GM23338 (cell line): Measurements from ENCODE around the gene PLPP7. TPM values are rescaled to one million over a fixed set of nuclear protein-coding genes. Genes with fewer than 3 reads are reported as not detected.

Source experiments
- ATAC-seq: fragments of 200-7000 bp; cut with Tn5 transposase; 3 replicates; pipeline ENCODE4 v1.9.1; 2020
- DNase-seq: peaks from one replicate; pipeline ENCODE4 v3.0.0-alpha.2; 2015; ENCODE audit warnings: low spot score
- H2AFZ ChIP-seq: fragments of 200-600 bp; sonication (generic); 2 replicates; pipeline ENCODE4 v1.8.0; 2016; ENCODE audit warnings: antibody characterized with exemption, mild to moderate bottlenecking, moderate library complexity
- H3F3A ChIP-seq: fragments of 200-600 bp; sonication (generic); replicated peaks from 2 replicates; pipeline ENCODE4 v1.8.0; 2017; ENCODE audit warnings: antibody characterized with exemption, mixed run types, low read depth
- H3K27ac ChIP-seq: fragments of 200-600 bp; sonication (generic); 2 replicates; pipeline ENCODE4 v1.6.1; 2016; ENCODE audit warnings: low read depth
- H3K27me3 ChIP-seq: fragments of 200-600 bp; sonication (generic); 2 replicates; pipeline ENCODE4 v1.8.0; 2016; ENCODE audit warnings: mild to moderate bottlenecking, mixed run types, moderate library complexity; ENCODE audit not compliant: insufficient read depth
- H3K36me3 ChIP-seq: fragments of 200-600 bp; sonication (generic); 2 replicates; pipeline ENCODE4 v1.8.0; 2016; ENCODE audit warnings: mild to moderate bottlenecking; ENCODE audit not compliant: insufficient read depth
- H3K4me1 ChIP-seq: fragments of 200-600 bp; sonication (generic); 2 replicates; pipeline ENCODE4 v1.8.0; 2016; ENCODE audit warnings: mild to moderate bottlenecking, moderate library complexity; ENCODE audit not compliant: insufficient read depth
- H3K4me2 ChIP-seq: fragments of 200-600 bp; sonication (generic); 2 replicates; pipeline ENCODE4 v1.7.1; 2017; ENCODE audit warnings: mixed run types
- H3K4me3 ChIP-seq: fragments of 200-600 bp; sonication (generic); 2 replicates; pipeline ENCODE4 v1.6.1; 2016; ENCODE audit warnings: mixed run types
- H3K79me2 ChIP-seq: fragments of 200-600 bp; sonication (generic); replicated peaks from 2 replicates; pipeline ENCODE4 v1.8.0; 2017; ENCODE audit warnings: mild to moderate bottlenecking; ENCODE audit not compliant: insufficient read depth
- H3K9me2 ChIP-seq: fragments of 200-600 bp; sonication (generic); 2 replicates; pipeline ENCODE4 v1.8.0; 2017; ENCODE audit not compliant: insufficient read depth
- H4K20me1 ChIP-seq: fragments of 200-600 bp; sonication (generic); replicated peaks from 2 replicates; pipeline ENCODE4 v1.8.0; 2017; ENCODE audit warnings: mild to moderate bottlenecking; ENCODE audit not compliant: insufficient read depth
- H3K27ac Mint-ChIP-seq: 2 replicates; pipeline ENCODE4 v1.8.0; 2020; ENCODE audit warnings: inconsistent platforms, mild to moderate bottlenecking, moderate library complexity, mixed read lengths
- H3K27me3 Mint-ChIP-seq: 3 replicates; pipeline ENCODE4 v1.8.0; 2022; ENCODE audit warnings: low read depth, mild to moderate bottlenecking, moderate library complexity, mixed read lengths, inconsistent platforms; ENCODE audit not compliant: insufficient read depth, poor library complexity
- H3K36me3 Mint-ChIP-seq: 3 replicates; pipeline ENCODE4 v1.8.0; 2021; ENCODE audit warnings: low read depth, mild to moderate bottlenecking, inconsistent platforms, moderate library complexity, mixed read lengths
- H3K4me1 Mint-ChIP-seq: 3 replicates; pipeline ENCODE4 v1.8.0; 2020; ENCODE audit warnings: mild to moderate bottlenecking, inconsistent platforms, mixed read lengths
- H3K4me3 Mint-ChIP-seq: 3 replicates; pipeline ENCODE4 v1.8.0; 2021; ENCODE audit warnings: moderate library complexity, mild to moderate bottlenecking, inconsistent platforms, mixed read lengths
- H3K9me3 Mint-ChIP-seq: 3 replicates; pipeline ENCODE4 v1.8.0; 2020; ENCODE audit warnings: moderate library complexity, mild to moderate bottlenecking, inconsistent platforms, mixed read lengths
- CTCF ChIP-seq, 2 experiments: fragments of 200-600 bp in 1 of 2; sonication (generic) in 1 of 2; conservative IDR thresholded peaks; 2 replicates each; pipeline versions ENCODE4 v1.5.1 to v1.6.1; 2016 to 2017; ENCODE audit warnings: antibody characterized with exemption in 2 of 2, low read depth in 2 of 2, mild to moderate bottlenecking in 2 of 2, moderate library complexity in 1 of 2
- EZH2 ChIP-seq: fragments of 200-600 bp; sonication (generic); IDR thresholded peaks from one replicate; pipeline ENCODE4 v1.8.0; 2017; ENCODE audit warnings: antibody characterized with exemption, mild to moderate bottlenecking, low read depth; ENCODE audit not compliant: unreplicated experiment
- EZH2phosphoT487 ChIP-seq: fragments of 200-600 bp; sonication (generic); IDR thresholded peaks from one replicate; pipeline ENCODE4 v1.8.1; 2018; ENCODE audit warnings: antibody characterized with exemption; ENCODE audit not compliant: unreplicated experiment
- JUNB ChIP-seq: IDR thresholded peaks from one replicate; pipeline ENCODE4 v1.6.1; 2016; ENCODE audit warnings: antibody characterized with exemption; ENCODE audit not compliant: unreplicated experiment
- NANOG ChIP-seq: IDR thresholded peaks from 2 replicates; pipeline ENCODE4 v1.6.1; 2016; ENCODE audit warnings: antibody characterized with exemption, borderline replicate concordance
- POLR2AphosphoS5 ChIP-seq: IDR thresholded peaks from 2 replicates; pipeline ENCODE4 v1.6.1; 2016; ENCODE audit warnings: antibody characterized with exemption, low read depth
- STAT1 ChIP-seq: IDR thresholded peaks from one replicate; pipeline ENCODE4 v1.6.1; 2016; ENCODE audit warnings: antibody characterized with exemption; ENCODE audit not compliant: unreplicated experiment
- ZNF114 ChIP-seq: fragments of 250-450 bp; sonication (Bioruptor Pico); IDR thresholded peaks from 2 replicates; pipeline ENCODE4 v1.5.0; 2020; ENCODE audit warnings: mild to moderate bottlenecking, moderate library complexity
- ZNF462 ChIP-seq: fragments of 250-450 bp; sonication (Bioruptor Pico); IDR thresholded peaks from 2 replicates; pipeline ENCODE4 v1.5.0; 2020; ENCODE audit warnings: mild to moderate bottlenecking, moderate library complexity
- polyA plus RNA-seq: library from polyadenylated mRNA; unstranded; fragments of >200 nt; fragmentation: Nextera tagmentation; extraction: Ambion mirVana; gene quantifications from 2 replicates; pipeline ENCODE4 v1.2.1, GENCODE V29; 2016
- total RNA-seq: library from RNA; depleted of rRNA; stranded (reverse); fragments of >200 nt; shearing (Covaris generic); gene quantifications from 2 replicates; pipeline ENCODE4 v1.2.3, GENCODE V29; 2014
- TF ChIP-seq, protein P1 (sequence below): IDR thresholded peaks from one replicate; pipeline ENCODE4 v1.6.1; 2018; ENCODE audit warnings: antibody characterized with exemption; ENCODE audit not compliant: unreplicated experiment
- TF ChIP-seq, protein P2 (sequence below): IDR thresholded peaks from 2 replicates; pipeline ENCODE4 v1.6.1; 2016; ENCODE audit warnings: antibody characterized with exemption

Gene PLPP7
- total and polyA plus RNA-seq, 2 experiments from 2014 or later = 1.6 to 2.4 TPM

DNA sequence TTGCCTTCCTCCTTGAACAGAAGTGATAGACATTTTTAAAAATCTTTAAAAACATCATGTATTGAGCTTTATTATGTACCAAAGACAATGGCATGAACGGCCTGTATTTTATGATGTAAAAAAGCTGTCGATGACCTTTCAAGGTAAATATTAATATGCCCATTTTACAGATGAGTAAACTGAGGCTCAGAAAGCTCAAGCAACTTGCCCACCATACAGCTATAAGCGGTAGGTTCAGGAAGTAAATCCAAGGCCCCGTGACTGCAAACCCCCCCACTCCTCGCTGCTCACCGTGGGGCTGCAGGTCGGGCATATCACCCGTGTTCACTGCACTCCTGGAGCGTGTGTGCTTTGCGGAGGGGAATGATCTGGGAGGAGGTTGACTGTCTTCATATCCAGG lies 3.4 kb downstream of the PLPP7 start (continued):
- TF ChIP-seq CTCF (conservative IDR thresholded peaks at IDR 0.05; ENCODE audit: low read depth in 2 of 2) (no peak), EZH2phosphoT487 (no peak), POLR2AphosphoS5 (no peak), JUNB (no peak), ZNF114 (CRISPR knock-in tag) (no peak), ZNF462 (no peak)

DNA sequence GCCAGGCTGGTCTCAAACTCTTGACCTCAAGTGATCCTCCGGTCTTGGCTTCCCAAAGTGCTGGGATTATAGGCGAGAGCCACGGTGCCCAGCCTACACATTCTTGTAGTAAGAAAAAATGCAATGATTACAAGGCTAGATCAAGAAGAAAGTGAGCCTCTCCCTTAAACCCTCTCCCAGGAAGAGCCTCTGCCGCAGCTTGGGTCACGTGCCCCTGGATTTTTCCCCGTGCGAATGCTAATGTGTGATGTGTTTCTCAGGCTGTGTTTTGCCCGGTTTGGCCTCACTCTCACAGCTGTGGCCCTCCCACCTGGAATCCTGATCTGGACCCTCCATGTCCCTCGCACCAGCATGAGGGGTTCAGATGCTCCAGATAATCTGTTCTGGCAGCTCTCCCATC lies 6.9 kb downstream of the PLPP7 start:
- 0 out of 3 replicates have a peak, but pooled peaks cover 2% of the 10 kb centered on the region for H3K4me1 Mint-ChIP-seq
- H3K79me2 ChIP-seq = no peaks in the 10 kb centered on the region
- no peaks in the 10 kb centered on the region for H3K36me3 Mint-ChIP-seq
- no peak for DNase-seq
- peaks cover 10% of the 10 kb centered on the region for H3K27me3 Mint-ChIP-seq
- no peak overlapping the region for H2AFZ ChIP-seq
- ATAC-seq = no peak
- no peaks in the 10 kb centered on the region for H3K9me2 ChIP-seq
- H3K9me3 Mint-ChIP-seq = no peaks in the 10 kb centered on the region
- H4K20me1 ChIP-seq = no peaks in the 10 kb centered on the region
- no peaks in the 10 kb centered on the region for H3K4me1 ChIP-seq
- H3K27me3 ChIP-seq = no peaks in the 10 kb centered on the region
- no peak overlapping the region for H3K4me2 ChIP-seq
- no peak overlapping the region for H3K4me3 Mint-ChIP-seq
- H3K36me3 ChIP-seq = no peaks in the 10 kb centered on the region
- TF ChIP-seq STAT1 (no peak), CTCF (conservative IDR thresholded peaks at IDR 0.05; ENCODE audit: low read depth in 2 of 2) (no peak), EZH2 (no peak), JUNB (no peak), NANOG (no peak)
- TF ChIP-seq, protein P1, sequence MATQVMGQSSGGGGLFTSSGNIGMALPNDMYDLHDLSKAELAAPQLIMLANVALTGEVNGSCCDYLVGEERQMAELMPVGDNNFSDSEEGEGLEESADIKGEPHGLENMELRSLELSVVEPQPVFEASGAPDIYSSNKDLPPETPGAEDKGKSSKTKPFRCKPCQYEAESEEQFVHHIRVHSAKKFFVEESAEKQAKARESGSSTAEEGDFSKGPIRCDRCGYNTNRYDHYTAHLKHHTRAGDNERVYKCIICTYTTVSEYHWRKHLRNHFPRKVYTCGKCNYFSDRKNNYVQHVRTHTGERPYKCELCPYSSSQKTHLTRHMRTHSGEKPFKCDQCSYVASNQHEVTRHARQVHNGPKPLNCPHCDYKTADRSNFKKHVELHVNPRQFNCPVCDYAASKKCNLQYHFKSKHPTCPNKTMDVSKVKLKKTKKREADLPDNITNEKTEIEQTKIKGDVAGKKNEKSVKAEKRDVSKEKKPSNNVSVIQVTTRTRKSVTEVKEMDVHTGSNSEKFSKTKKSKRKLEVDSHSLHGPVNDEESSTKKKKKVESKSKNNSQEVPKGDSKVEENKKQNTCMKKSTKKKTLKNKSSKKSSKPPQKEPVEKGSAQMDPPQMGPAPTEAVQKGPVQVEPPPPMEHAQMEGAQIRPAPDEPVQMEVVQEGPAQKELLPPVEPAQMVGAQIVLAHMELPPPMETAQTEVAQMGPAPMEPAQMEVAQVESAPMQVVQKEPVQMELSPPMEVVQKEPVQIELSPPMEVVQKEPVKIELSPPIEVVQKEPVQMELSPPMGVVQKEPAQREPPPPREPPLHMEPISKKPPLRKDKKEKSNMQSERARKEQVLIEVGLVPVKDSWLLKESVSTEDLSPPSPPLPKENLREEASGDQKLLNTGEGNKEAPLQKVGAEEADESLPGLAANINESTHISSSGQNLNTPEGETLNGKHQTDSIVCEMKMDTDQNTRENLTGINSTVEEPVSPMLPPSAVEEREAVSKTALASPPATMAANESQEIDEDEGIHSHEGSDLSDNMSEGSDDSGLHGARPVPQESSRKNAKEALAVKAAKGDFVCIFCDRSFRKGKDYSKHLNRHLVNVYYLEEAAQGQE = no peak
- TF ChIP-seq, protein P2, sequence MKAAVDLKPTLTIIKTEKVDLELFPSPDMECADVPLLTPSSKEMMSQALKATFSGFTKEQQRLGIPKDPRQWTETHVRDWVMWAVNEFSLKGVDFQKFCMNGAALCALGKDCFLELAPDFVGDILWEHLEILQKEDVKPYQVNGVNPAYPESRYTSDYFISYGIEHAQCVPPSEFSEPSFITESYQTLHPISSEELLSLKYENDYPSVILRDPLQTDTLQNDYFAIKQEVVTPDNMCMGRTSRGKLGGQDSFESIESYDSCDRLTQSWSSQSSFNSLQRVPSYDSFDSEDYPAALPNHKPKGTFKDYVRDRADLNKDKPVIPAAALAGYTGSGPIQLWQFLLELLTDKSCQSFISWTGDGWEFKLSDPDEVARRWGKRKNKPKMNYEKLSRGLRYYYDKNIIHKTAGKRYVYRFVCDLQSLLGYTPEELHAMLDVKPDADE = no peak
- H3K27ac Mint-ChIP-seq = no peak overlapping the region
- H3F3A ChIP-seq = no peaks in the 10 kb centered on the region
- H3K4me3 ChIP-seq = no peak overlapping the region
- H3K27ac ChIP-seq = no peak overlapping the region
